CD4-positive, alpha-beta T cell (primary cell): Measurements from ENCODE around the gene LDHD. TPM values are rescaled to one million over a fixed set of nuclear protein-coding genes. Genes with fewer than 3 reads are reported as not detected.
A peak's percentile ranks its signal among the peaks of the same experiment; 100 is the strongest.

ENCODE experiments used
- ATAC-seq: fragments of 200-7000 bp; cut with Tn5 transposase; one replicate; pipeline ENCODE4 v1.10.0; 2022; ENCODE audit warnings: mild to moderate bottlenecking; ENCODE audit not compliant: poor library complexity
- CTCF ChIA-PET: fragments of 350-600 bp; sonication (Branson Sonifier 250); formaldehyde crosslinking; loops from one replicate; lab custom pipeline; 2021; ENCODE audit warnings: antibody characterized with exemption, inconsistent platforms; lab: Charles Lee
- POLR2A ChIA-PET: fragments of 350-600 bp; sonication (Branson Sonifier 250); formaldehyde crosslinking; loops from one replicate; lab custom pipeline; 2021; ENCODE audit warnings: antibody characterized with exemption, inconsistent platforms; lab: Charles Lee
- DNase-seq, 14 experiments: peaks; one replicate each; pipeline ENCODE4 v3.0.0-alpha.2; 2013 to 2020; ENCODE audit warnings: mixed read lengths in 2 of 14
- H3K27ac ChIP-seq, 2 donors: one replicate each; pipeline versions ENCODE4 v1.5.1 to v1.7.0; 2013; ENCODE audit warnings: low read length in 2 of 2, low read depth in 1 of 2, mild to moderate bottlenecking in 1 of 2
- H3K27me3 ChIP-seq, 2 experiments: 1 replicate in 1 of 2; 2 replicates in 1 of 2; pipeline versions ENCODE4 v1.6.1 to v1.7.0; 2013; ENCODE audit warnings: low read length in 2 of 2, control low read depth in 1 of 2, mild to moderate bottlenecking in 1 of 2, moderate library complexity in 1 of 2; ENCODE audit not compliant: insufficient read depth in 2 of 2, control insufficient read depth in 1 of 2
- H3K36me3 ChIP-seq: one replicate; pipeline ENCODE4 v1.6.1; 2013; ENCODE audit warnings: low read length, control low read depth; ENCODE audit not compliant: insufficient read depth
- H3K4me1 ChIP-seq: one replicate; pipeline ENCODE4 v1.6.1; 2013; ENCODE audit warnings: low read length, control low read depth; ENCODE audit not compliant: insufficient read depth
- H3K4me3 ChIP-seq: one replicate; pipeline ENCODE4 v1.5.1; 2013; ENCODE audit warnings: mild to moderate bottlenecking, low read length, moderate library complexity
- H3K9me3 ChIP-seq, 2 experiments: 1 replicate in 1 of 2; 2 replicates in 1 of 2; pipeline versions ENCODE4 v1.6.1 to v1.7.0; 2013; ENCODE audit warnings: low read length in 2 of 2, mild to moderate bottlenecking in 2 of 2, control low read depth in 1 of 2, moderate library complexity in 1 of 2; ENCODE audit not compliant: control insufficient read depth in 1 of 2, insufficient read depth in 1 of 2
- H3K27ac Mint-ChIP-seq: one replicate; pipeline ENCODE4 v1.8.0; 2020; ENCODE audit warnings: mixed read lengths
- H3K27me3 Mint-ChIP-seq: one replicate; pipeline ENCODE4 v1.8.0; 2021; ENCODE audit warnings: mixed read lengths
- H3K36me3 Mint-ChIP-seq: one replicate; pipeline ENCODE4 v1.8.0; 2021; ENCODE audit warnings: low read depth, mixed read lengths
- H3K4me1 Mint-ChIP-seq: one replicate; pipeline ENCODE4 v1.8.0; 2021; ENCODE audit warnings: low read depth, mixed read lengths
- H3K4me3 Mint-ChIP-seq: one replicate; pipeline ENCODE4 v1.8.0; 2020; ENCODE audit warnings: mild to moderate bottlenecking, mixed read lengths
- H3K9me3 Mint-ChIP-seq: one replicate; pipeline ENCODE4 v1.8.0; 2020; ENCODE audit warnings: mixed read lengths
- CTCF ChIP-seq: fragments of 200-600 bp; IDR thresholded peaks from one replicate; pipeline ENCODE4 v1.8.0; 2022; ENCODE audit warnings: antibody characterized with exemption, mild to moderate bottlenecking
- intact Hi-C, 2 experiments: fragments of 100-400 bp; cut with DNase I in 1 of 2; cut with micrococcal nuclease in 1 of 2; formaldehyde crosslinking; loops; one replicate each; pipeline versions ENCODE4 v1.15.1 to v1.9.0; 2023 to 2025; cut with DNase I, micrococcal nuclease
- total RNA-seq, 174 experiments: library from RNA in 2 of 174; stranded (reverse) in 2 of 174; gene quantifications; one replicate each; pipeline ENCODE4 v1.2.3 and lab custom pipeline; 2021 to 2026

The LDHD gene
- total RNA-seq, 2 experiments from 2014 or later = not detected

- Histone ChIP-seq H3K27ac (no peak overlapping the region), H3K36me3 (no peaks in the 10 kb centered on the region), H3K4me1 (peaks cover 62% of the 10 kb centered on the region), H3K9me3 (no peaks in the 10 kb centered on the region), H3K4me3 (no peak overlapping the region), H3K27me3 (no peaks in the 10 kb centered on the region)
- H3K36me3 Mint-ChIP-seq = no peaks in the 10 kb centered on the region
- POLR2A ChIA-PET = no interaction called here
- TF ChIP-seq CTCF = no peak
- ATAC-seq = no peak
- peaks cover 68% of the 10 kb centered on the region for H3K4me1 Mint-ChIP-seq
- H3K4me3 Mint-ChIP-seq = no peak overlapping the region
- H3K27ac Mint-ChIP-seq = no peak overlapping the region
- intact Hi-C loops = no loop called here
- H3K27me3 Mint-ChIP-seq = no peaks in the 10 kb centered on the region
- DNase-seq = no peak
- H3K9me3 Mint-ChIP-seq = no peaks in the 10 kb centered on the region
- CTCF ChIA-PET = no interaction called here
Observed at GRCh38 chr16:75103994-75104393, 12.6 kb downstream of the LDHD start.

DNA sequence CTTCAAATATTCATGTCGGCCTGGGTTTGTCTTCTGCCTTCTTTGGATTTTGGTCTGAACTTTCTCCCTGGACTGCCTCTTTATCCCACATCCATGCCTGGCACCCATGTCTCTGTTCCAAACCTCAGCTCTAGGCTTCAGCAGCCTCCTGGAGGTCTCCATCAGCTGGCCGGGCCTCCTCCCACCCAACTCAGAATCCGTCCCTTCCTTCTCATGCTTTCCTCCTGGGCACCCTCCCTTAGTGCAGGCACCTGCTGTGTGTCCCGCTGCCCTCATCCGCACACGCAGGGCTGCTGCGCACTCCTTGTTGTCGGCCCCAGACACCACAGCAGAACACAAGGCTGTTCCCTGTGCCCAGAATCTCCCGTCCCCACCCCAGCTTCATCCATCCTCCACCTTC is 14.0 kb downstream of the LDHD start:
- H3K27ac Mint-ChIP-seq = no peak overlapping the region
- H3K27me3 ChIP-seq = no peaks in the 10 kb centered on the region
- no peaks in the 10 kb centered on the region for H3K9me3 ChIP-seq
- H3K4me3 ChIP-seq = no peak overlapping the region
- H3K36me3 ChIP-seq = no peaks in the 10 kb centered on the region
- POLR2A ChIA-PET = no interaction called here
- TF ChIP-seq CTCF = no peak
- no peak for DNase-seq
- no peak overlapping the region for H3K4me3 Mint-ChIP-seq
- no peaks in the 10 kb centered on the region for H3K9me3 Mint-ChIP-seq
- H3K4me1 ChIP-seq = peaks cover 62% of the 10 kb centered on the region
- H3K4me1 Mint-ChIP-seq = peaks cover 69% of the 10 kb centered on the region
- no peak for ATAC-seq
- CTCF ChIA-PET = interaction anchor here (1.5 kb wide), 1 partner anchor 9 kb away, joined by 6 read pairs; no protein-coding TSS in a partner anchor
- intact Hi-C loops = no loop called here
- H3K27me3 Mint-ChIP-seq = no peaks in the 10 kb centered on the region
- no peak overlapping the region for H3K27ac ChIP-seq
- H3K36me3 Mint-ChIP-seq = no peaks in the 10 kb centered on the region

DNA sequence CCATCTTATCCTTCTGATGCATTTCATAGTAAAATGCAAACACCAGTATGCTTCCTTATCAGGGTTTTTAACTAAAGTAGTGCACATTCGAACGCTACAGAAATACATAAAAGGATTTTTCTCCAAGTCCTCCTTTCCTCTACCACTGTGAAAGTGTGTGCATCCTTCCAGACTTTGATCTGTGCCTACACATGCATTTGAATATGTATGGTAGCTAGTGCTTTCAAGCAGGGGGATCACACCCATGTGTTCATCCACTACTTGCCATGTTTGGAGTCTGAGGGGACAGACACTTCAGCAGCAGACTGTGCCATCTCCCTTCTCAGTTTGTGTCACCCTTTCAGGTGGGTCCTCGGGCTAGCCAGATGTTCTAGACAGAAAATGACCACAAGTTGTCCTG is 14.9 kb downstream of the LDHD start:
- Histone ChIP-seq H3K27ac (no peak overlapping the region), H3K4me1 (peaks cover 62% of the 10 kb centered on the region), H3K36me3 (no peaks in the 10 kb centered on the region), H3K27me3 (no peaks in the 10 kb centered on the region), H3K9me3 (no peaks in the 10 kb centered on the region), H3K4me3 (no peak overlapping the region)
- peak overlapping the region; percentile 5 for H3K27ac Mint-ChIP-seq
- CTCF ChIA-PET = interaction anchor here (1.5 kb wide), 1 partner anchor 10 kb away, joined by 6 read pairs; no protein-coding TSS in a partner anchor
- DNase-seq (no peak), ATAC-seq (no peak)
- intact Hi-C loops = no loop called here
- H3K4me1 Mint-ChIP-seq = peaks cover 64% of the 10 kb centered on the region
- H3K9me3 Mint-ChIP-seq = no peaks in the 10 kb centered on the region
- POLR2A ChIA-PET = interaction anchor here (0.5 to 6.2 kb wide), 3 partner anchors 8 to 208 kb away, joined by 3 to 35 read pairs (median 3); partner anchors contain the start of gene ZNRF1
- no peaks in the 10 kb centered on the region for H3K27me3 Mint-ChIP-seq
- no peak overlapping the region for H3K4me3 Mint-ChIP-seq
- no peaks in the 10 kb centered on the region for H3K36me3 Mint-ChIP-seq
- TF ChIP-seq CTCF = no peak
